ENCODE data around the gene PGD. TPM values are rescaled to one million over a fixed set of nuclear protein-coding genes. Genes with fewer than 3 reads are reported as not detected.
"Not testable (repeated sequence)": the region's sequence is repeated elsewhere in the genome, so short reads cannot be mapped to it uniquely, and the experiment has no call there.

Gene PGD
- total and polyA plus RNA-seq, 10 donors = 40.8 to 381 (median 124) TPM

DNA sequence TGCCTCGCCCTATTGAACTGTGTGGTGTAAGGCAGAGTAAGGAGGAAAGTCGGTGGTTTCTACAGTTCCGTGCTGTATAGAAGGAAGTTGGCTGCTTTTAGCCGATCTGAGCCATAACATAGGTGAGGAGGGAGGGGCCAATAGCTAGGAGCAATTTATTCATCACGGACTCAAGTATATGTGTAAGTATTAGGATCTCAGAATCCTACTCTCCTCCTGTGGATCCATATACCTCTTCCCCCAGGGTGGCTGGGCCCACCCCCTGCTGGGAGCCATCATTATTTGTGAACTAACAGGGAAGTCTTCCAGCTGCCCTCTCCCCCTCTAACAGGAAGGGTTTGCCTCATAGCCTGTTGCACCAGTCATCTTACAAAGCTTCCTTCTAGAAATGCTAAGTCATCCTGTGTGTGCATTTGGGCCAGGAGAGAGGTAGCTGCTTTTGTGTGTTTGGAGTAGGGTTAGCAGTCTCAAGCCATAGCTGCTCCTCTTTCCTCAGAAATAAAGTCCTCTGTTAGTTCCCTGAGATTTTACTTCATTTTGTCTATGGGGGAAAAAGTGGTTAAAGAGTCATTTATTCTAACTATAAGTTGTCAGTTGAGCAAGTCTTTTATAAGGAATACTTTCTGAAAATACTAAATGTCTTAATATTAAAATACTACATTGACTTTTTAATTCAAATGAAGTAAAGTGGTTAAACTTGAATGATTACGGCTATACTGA, 16.5 kb downstream of the PGD start:
- DNase-seq = peak; percentile 13
- Histone ChIP-seq H3K27ac (peak overlapping the region in 7 of 8 donors; percentile 69 to 93 (median 85)), H3K36me3 (peaks cover 0 to 100% (median 93%) of the 10 kb centered on the region in 6 donors), H3K4me1 (peaks cover 0 to 39% (median 6%) of the 10 kb centered on the region in 6 donors), H3K27me3 (replicated peaks in 1 of 7) (no peaks in the 10 kb centered on the region), H3K4me3 (peak overlapping the region in 1 of 8 donors; percentile 44), H3K9me3 (no peaks in the 10 kb centered on the region)
- intact Hi-C loops (cut with DNase I; ENCODE audit: low total_unique reads) = no loop called here
- TF ChIP-seq POLR2AphosphoS5 (IDR thresholded peaks at IDR 0.05) (peak in 1 of 3 donors; percentile 79), POLR2A (IDR thresholded peaks at IDR 0.05) (no peak)
- TF ChIP-seq, protein P1, sequence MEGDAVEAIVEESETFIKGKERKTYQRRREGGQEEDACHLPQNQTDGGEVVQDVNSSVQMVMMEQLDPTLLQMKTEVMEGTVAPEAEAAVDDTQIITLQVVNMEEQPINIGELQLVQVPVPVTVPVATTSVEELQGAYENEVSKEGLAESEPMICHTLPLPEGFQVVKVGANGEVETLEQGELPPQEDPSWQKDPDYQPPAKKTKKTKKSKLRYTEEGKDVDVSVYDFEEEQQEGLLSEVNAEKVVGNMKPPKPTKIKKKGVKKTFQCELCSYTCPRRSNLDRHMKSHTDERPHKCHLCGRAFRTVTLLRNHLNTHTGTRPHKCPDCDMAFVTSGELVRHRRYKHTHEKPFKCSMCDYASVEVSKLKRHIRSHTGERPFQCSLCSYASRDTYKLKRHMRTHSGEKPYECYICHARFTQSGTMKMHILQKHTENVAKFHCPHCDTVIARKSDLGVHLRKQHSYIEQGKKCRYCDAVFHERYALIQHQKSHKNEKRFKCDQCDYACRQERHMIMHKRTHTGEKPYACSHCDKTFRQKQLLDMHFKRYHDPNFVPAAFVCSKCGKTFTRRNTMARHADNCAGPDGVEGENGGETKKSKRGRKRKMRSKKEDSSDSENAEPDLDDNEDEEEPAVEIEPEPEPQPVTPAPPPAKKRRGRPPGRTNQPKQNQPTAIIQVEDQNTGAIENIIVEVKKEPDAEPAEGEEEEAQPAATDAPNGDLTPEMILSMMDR (IDR thresholded peaks at IDR 0.05 in 8 of 11, conservative IDR thresholded peaks at IDR 0.05 in 3 of 11) = peak in 1 of 11 experiments; percentile 15
- 32 to 55% (median 44%) methylated on average over 6 of the region's 6 CpGs for WGBS, 5 donors

DNA sequence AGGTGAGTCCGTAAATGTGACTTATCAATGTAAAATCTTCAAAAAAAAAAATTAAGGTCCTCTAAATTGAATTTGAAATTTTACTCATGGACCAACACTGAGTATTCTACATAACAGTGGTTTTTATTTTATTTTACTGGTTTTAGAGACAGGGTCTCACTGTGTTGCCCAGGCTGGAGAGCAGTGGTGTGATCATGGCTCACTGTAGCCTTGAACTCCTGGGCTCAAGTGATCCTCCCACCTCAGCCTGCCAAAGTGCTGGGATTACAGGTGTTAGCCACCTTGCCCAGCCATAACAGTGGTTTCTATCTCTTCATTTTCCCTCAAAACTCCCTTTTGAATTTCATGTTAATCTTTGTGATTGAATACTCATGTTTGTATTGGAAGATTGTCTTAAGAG, 17.1 kb downstream of the PGD start:
- Histone ChIP-seq H3K27ac (peak overlapping the region in 7 of 8 donors; percentile 69 to 93 (median 85)), H3K4me1 (peaks cover 0 to 39% (median 6%) of the 10 kb centered on the region in 6 donors), H3K4me3 (peak overlapping the region in 1 of 8 donors; percentile 44), H3K36me3 (peaks cover 0 to 100% (median 95%) of the 10 kb centered on the region in 6 donors)
- H3K27me3 ChIP-seq (replicated peaks in 1 of 7); H3K9me3 ChIP-seq; intact Hi-C loops (cut with DNase I; ENCODE audit: low total_unique reads): not testable (repeated sequence)
- peak; percentile 16 for DNase-seq
- WGBS, 5 donors = 89 to 97% (median 93%) methylated on average over 1 of the region's 1 CpG

DNA sequence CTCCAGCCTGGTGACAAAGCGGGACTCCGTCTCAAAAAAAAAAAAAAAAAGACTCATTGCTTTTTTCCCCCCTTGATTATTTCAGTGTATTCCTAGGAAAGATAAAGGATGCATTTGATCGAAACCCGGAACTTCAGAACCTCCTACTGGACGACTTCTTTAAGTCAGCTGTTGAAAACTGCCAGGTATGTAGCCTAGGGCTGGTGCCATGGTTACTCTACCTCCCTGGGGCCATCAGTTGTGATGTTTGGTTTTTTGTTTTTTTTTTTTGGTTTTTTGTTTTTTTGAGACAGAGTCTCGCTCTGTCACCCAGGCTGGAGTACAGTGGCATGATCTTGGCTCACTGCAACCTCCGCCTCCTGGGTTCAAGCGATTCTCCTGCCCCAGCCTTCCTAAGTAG, 19.9 kb downstream of the PGD start:
- Histone ChIP-seq H3K4me1 (peaks cover 0 to 29% (median 4%) of the 10 kb centered on the region in 6 donors), H3K36me3 (peaks cover 0 to 92% (median 74%) of the 10 kb centered on the region in 6 donors)
- H3K27me3 ChIP-seq (replicated peaks in 1 of 7); intact Hi-C loops (cut with DNase I; ENCODE audit: low total_unique reads); H3K9me3 ChIP-seq; H3K27ac ChIP-seq; H3K4me3 ChIP-seq; DNase-seq: not testable (repeated sequence)
- WGBS, 5 donors = 89 to 97% (median 95%) methylated on average over 8 of the region's 8 CpGs

DNA sequence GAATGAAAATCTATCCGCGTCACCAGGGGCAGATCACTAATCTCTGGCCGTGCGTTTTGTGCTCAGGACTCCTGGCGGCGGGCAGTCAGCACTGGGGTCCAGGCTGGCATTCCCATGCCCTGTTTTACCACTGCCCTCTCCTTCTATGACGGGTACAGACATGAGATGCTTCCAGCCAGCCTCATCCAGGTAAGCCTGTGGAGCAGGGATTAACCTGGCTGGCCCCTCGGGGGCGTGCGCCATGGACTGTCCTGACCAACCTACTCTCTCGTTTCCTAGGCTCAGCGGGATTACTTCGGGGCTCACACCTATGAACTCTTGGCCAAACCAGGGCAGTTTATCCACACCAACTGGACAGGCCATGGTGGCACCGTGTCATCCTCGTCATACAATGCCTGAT, 20.5 kb downstream of the PGD start:
- no peaks in the 10 kb centered on the region for H3K27me3 ChIP-seq (replicated peaks in 1 of 7)
- peaks cover 0 to 86% (median 68%) of the 10 kb centered on the region in 6 donors for H3K36me3 ChIP-seq
- WGBS, 5 donors = 88 to 97% (median 91%) methylated on average over 15 of the region's 15 CpGs
- H3K9me3 ChIP-seq = no peaks in the 10 kb centered on the region
- no peak for TF ChIP-seq POLR2AphosphoS5 (IDR thresholded peaks at IDR 0.05)
- TF ChIP-seq POLR2A (IDR thresholded peaks at IDR 0.05) = no peak
- TF ChIP-seq, protein P1 (IDR thresholded peaks at IDR 0.05 in 8 of 11, conservative IDR thresholded peaks at IDR 0.05 in 3 of 11) = no peak
- intact Hi-C loops (cut with DNase I; ENCODE audit: low total_unique reads) = no loop called here
- peak overlapping the region in 1 of 8 donors; percentile 0 for H3K27ac ChIP-seq
- peak; percentile 46 for DNase-seq
- H3K4me1 ChIP-seq = peaks cover 0 to 23% (median 3%) of the 10 kb centered on the region in 6 donors
- H3K4me3 ChIP-seq = no peak overlapping the region

DNA sequence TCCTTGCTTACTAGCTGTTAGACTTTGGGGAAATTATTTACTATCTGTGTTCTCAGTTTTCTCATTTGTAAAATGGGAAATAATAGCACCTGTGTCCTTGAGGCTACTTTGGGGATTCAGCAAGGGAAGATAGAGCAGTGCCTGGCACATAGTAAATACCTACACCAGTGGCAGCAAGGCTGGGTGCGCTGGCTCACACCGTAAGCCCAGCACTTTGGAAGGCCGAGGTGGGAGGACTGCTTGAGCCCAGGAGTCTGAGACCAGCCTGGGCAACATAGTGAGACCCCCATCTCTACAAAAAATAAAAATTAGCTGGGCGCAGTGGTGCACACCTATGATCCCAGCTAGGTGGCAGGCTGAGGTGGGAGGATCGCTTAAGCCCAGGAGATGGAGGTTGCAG, 22.8 kb downstream of the PGD start:
- 92 to 99% (median 95%) methylated on average over 5 of the region's 5 CpGs for WGBS, 5 donors
- Histone ChIP-seq H3K4me1 (peaks cover 0 to 1% (median 0%) of the 10 kb centered on the region in 6 donors), H3K9me3 (no peaks in the 10 kb centered on the region), H3K4me3 (no peak overlapping the region), H3K27ac (no peak overlapping the region), H3K27me3 (replicated peaks in 1 of 7) (no peaks in the 10 kb centered on the region), H3K36me3 (peaks cover 0 to 63% (median 50%) of the 10 kb centered on the region in 6 donors)
- TF ChIP-seq, protein P1 (IDR thresholded peaks at IDR 0.05 in 8 of 11, conservative IDR thresholded peaks at IDR 0.05 in 3 of 11) = no peak
- TF ChIP-seq POLR2A (IDR thresholded peaks at IDR 0.05) = no peak
- TF ChIP-seq POLR2AphosphoS5 (IDR thresholded peaks at IDR 0.05) = no peak
- intact Hi-C loops (cut with DNase I; ENCODE audit: low total_unique reads) = no loop called here
- no peak for DNase-seq
